Effector memory CD8-positive, alpha-beta T cell (primary cell): Measurements from ENCODE around the gene MT1X.
"Not testable (repeated sequence)": the region's sequence is repeated elsewhere in the genome, so short reads cannot be mapped to it uniquely, and the experiment has no call there.

Source experiments
- ATAC-seq: fragments of 150-1000 bp; cut with Tn5 transposase; replicated peaks from 2 replicates; pipeline ENCODE4 v1.10.0; 2021; ENCODE audit warnings: mild to moderate bottlenecking, moderate library complexity
- DNase-seq, 3 experiments: peaks; one replicate each; pipeline ENCODE4 v3.0.0; 2021
- H3K27ac Mint-ChIP-seq, 2 donors: one replicate each; pipeline ENCODE4 v1.8.0; 2022; ENCODE audit warnings: mild to moderate bottlenecking in 2 of 2, mixed read lengths in 2 of 2, moderate library complexity in 2 of 2
- H3K27me3 Mint-ChIP-seq, 2 donors: one replicate each; pipeline ENCODE4 v1.8.0; 2022; ENCODE audit warnings: mixed read lengths in 2 of 2
- H3K36me3 Mint-ChIP-seq: one replicate; pipeline ENCODE4 v1.8.0; 2022; ENCODE audit warnings: mild to moderate bottlenecking, moderate library complexity, mixed read lengths; ENCODE audit not compliant: insufficient read depth
- H3K4me1 Mint-ChIP-seq, 2 donors: one replicate each; pipeline ENCODE4 v1.8.0; 2022; ENCODE audit warnings: low read depth in 2 of 2, mixed read lengths in 2 of 2
- H3K4me3 Mint-ChIP-seq, 2 donors: one replicate each; pipeline ENCODE4 v1.8.0; 2022; ENCODE audit warnings: mild to moderate bottlenecking in 2 of 2, mixed read lengths in 2 of 2, moderate library complexity in 2 of 2
- H3K9me3 Mint-ChIP-seq, 2 donors: one replicate each; pipeline ENCODE4 v1.8.0; 2022; ENCODE audit warnings: mixed read lengths in 2 of 2

Gene MT1X

GRCh38 chr16:56664506-56664905 is 17.8 kb upstream of the MT1X start:
- Mint-ChIP-seq H3K27ac (no peak overlapping the region), H3K4me3 (no peak overlapping the region), H3K27me3 (peaks cover 27 to 70% of the 10 kb centered on the region in 2 donors), H3K36me3 (no peaks in the 10 kb centered on the region), H3K9me3 (no peaks in the 10 kb centered on the region), H3K4me1 (peaks cover 21 to 23% of the 10 kb centered on the region in 2 donors)
- DNase-seq = no peak
- no peak for ATAC-seq

GRCh38 chr16:56665286-56666261 is 16.7 kb upstream of the MT1X start:
- ATAC-seq, H3K4me3 Mint-ChIP-seq, H3K9me3 Mint-ChIP-seq, H3K27ac Mint-ChIP-seq, DNase-seq, H3K36me3 Mint-ChIP-seq: not testable (repeated sequence)
- Mint-ChIP-seq H3K4me1 (peaks cover 24 to 26% of the 10 kb centered on the region in 2 donors), H3K27me3 (peaks cover 35 to 80% of the 10 kb centered on the region in 2 donors)

DNA sequence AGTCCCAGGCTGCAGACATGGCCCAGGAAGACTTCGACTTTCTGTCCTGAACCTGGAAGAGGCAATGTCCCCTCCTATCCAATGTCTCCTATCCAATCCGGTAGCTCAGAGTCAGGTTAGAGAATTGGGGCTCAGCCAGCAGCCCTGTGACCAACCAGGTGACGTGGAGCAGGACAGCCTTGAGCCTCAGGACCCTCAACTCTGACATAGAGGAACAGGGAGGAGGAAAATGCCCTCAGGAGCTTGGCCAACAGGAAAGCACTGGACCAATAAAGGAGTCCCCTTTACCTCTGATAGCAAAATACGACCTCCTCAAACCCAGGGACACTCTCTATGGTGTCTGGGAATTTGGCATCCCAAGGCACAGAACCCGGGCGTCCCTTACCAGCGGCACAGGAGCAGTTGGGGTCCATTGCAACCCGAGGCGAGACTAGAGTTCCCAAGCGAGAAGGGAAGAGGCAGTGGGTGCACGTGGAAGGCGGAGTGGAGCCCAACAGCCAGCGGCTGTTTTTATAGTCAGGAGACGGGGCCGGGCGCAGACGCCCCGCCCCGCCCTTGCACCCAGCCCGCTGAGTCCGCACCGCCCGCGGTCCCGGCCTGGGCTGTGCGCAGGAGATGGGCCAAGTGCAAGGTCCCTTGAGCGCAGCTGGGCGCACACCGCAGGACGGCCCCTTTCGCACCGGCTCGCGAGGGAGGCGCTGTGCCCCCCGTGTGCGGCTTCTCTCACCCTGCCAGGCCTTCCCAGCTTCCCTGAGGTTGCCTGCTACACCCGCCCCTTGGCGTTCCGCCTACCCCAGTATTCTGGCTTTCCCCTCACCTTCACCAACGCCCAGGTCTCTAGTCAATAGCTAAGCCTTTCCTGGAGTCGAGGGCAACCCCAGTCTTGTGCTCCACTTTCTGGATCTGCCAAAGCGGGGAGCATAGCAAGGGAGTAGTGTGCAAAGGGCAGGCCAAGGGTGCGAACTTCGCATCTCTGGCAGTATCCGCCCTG is 14.4 kb upstream of the MT1X start, which contains the start of gene MT1G:
Gene MT1G (minus strand): TSS at position 485 of the 991 bp plus-strand sequence. CDS start 72 bp downstream, at position 413.
- peaks cover 14 to 17% of the 10 kb centered on the region in 2 donors for H3K4me1 Mint-ChIP-seq
- no peaks in the 10 kb centered on the region for H3K36me3 Mint-ChIP-seq
- H3K9me3 Mint-ChIP-seq = no peaks in the 10 kb centered on the region
- peak; percentile 84 for ATAC-seq
- H3K27ac Mint-ChIP-seq = no peak within 1 kb of the TSS
- peaks cover 44 to 93% of the 10 kb centered on the region in 2 donors for H3K27me3 Mint-ChIP-seq
- peak in 1 of 3 experiments; percentile 23 for DNase-seq
- peak within 1 kb of the TSS in 1 of 2 donors; percentile 37 for H3K4me3 Mint-ChIP-seq

- H3K27ac Mint-ChIP-seq = no peak within 1 kb of the TSS
- H3K36me3 Mint-ChIP-seq = no peaks in the 10 kb centered on the region
- peaks cover 44 to 95% of the 10 kb centered on the region in 2 donors for H3K27me3 Mint-ChIP-seq
- no peak for DNase-seq
- no peak for ATAC-seq
- H3K4me1 Mint-ChIP-seq = peaks cover 10 to 13% of the 10 kb centered on the region in 2 donors
- peak within 1 kb of the TSS; percentile 21 to 45 for H3K4me3 Mint-ChIP-seq
- no peaks in the 10 kb centered on the region for H3K9me3 Mint-ChIP-seq
Measured at GRCh38 chr16:56669005-56669839, 13.0 kb upstream of the MT1X start, which contains the start of gene MT1H. Gene MT1H, plus strand, starts transcription at chr16:56669814. Its CDS starts 71 bp downstream, at chr16:56669885.

GRCh38 chr16:56669840-56670619 is 12.2 kb upstream of the MT1X start:
- no peak overlapping the region for H3K27ac Mint-ChIP-seq

DNA sequence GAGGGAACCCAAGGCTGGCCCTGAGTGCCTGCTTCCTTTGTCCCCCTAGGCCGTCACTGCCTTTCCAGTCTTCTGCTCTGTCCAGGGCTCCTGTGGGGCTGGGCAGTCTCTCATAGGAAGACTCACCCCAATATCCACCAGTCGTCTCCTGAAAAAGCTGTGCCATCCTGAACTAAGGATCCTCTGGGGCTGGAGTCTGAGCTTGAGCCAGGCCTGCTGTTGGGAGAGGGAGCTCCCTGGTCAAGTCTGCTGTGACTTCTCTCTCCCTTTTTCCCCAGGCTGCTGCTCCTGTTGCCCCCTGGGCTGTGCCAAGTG is 11.7 kb upstream of the MT1X start:
- DNase-seq (no peak), ATAC-seq (no peak)
- H3K27me3 Mint-ChIP-seq = peaks cover 52 to 95% of the 10 kb centered on the region in 2 donors
- no peaks in the 10 kb centered on the region for H3K9me3 Mint-ChIP-seq
- H3K36me3 Mint-ChIP-seq = no peaks in the 10 kb centered on the region
- no peak overlapping the region for H3K4me3 Mint-ChIP-seq
- no peak overlapping the region for H3K27ac Mint-ChIP-seq
- peaks cover 14 to 18% of the 10 kb centered on the region in 2 donors for H3K4me1 Mint-ChIP-seq

More at GRCh38 chr16:56669840-56670619, 12.2 kb upstream of the MT1X start:
- ATAC-seq (no peak), DNase-seq (no peak)
- Mint-ChIP-seq H3K4me1 (peaks cover 10 to 13% of the 10 kb centered on the region in 2 donors), H3K36me3 (no peaks in the 10 kb centered on the region), H3K9me3 (no peaks in the 10 kb centered on the region), H3K4me3 (peak overlapping the region; percentile 21 to 45), H3K27me3 (peaks cover 46 to 95% of the 10 kb centered on the region in 2 donors)

GRCh38 chr16:56671691-56672090 is 10.6 kb upstream of the MT1X start:
- H3K36me3 Mint-ChIP-seq, H3K9me3 Mint-ChIP-seq, ATAC-seq, H3K4me3 Mint-ChIP-seq, H3K27ac Mint-ChIP-seq, DNase-seq: not testable (repeated sequence)
- Mint-ChIP-seq H3K27me3 (peaks cover 50 to 98% of the 10 kb centered on the region in 2 donors), H3K4me1 (peaks cover 19 to 22% of the 10 kb centered on the region in 2 donors)

DNA sequence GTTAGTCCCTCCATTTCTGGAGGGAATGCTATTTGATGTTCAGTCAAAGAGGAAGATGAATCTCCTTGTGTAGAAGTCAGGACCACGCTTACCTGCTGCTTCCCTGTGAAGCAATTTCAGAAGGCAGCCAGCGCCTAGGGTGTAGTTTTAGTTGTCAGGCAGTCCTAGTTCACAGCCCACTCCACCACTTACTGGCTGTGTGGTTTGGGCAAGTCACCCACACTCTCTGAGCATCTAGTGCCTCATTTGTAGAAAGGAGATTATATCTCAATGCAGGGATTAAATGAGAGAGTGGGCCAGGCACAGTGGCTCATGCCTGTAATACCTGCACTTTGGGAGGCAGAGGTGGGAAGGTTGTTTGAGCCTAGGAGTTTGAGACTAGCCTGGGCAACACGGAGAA is 10.1 kb upstream of the MT1X start:
- H3K36me3 Mint-ChIP-seq, H3K27ac Mint-ChIP-seq, H3K9me3 Mint-ChIP-seq, H3K4me3 Mint-ChIP-seq, ATAC-seq, DNase-seq: not testable (repeated sequence)
- H3K27me3 Mint-ChIP-seq = peaks cover 50 to 96% of the 10 kb centered on the region in 2 donors
- H3K4me1 Mint-ChIP-seq = peaks cover 19 to 22% of the 10 kb centered on the region in 2 donors

DNA sequence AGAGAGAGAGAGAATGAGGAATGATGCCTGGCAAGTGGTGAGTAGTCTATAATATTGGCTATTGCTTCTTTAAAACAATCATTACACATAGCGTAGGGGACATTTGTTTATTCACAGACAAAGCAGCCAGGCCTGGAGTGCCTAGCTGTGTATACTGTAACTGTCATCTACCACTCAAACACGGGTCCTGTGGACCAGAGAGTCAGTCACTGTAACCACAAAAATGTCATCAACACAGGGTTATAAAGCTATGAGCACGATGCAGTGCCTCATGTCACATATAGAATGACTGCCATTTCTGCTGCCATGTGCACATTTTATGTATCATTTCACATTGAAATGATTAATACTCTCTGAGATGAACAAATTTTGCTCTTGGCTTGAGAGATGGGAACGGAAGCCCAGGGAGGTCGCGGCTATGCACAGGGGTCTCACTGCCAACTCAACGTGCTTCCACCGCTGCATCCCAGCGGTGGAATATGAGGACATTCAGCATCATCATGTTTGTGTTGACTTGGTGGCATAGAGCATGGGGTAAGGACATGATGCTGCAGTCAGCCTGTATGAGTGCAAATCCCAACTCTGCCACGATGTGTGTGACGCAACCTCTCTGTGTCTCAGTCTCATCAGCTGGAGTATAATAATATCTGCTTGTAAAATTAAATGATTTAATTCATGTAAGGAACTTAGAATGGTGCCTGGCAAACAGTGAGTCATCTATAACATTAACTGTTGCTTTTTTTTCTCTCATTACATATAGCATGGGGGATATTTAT is 9.3 kb upstream of the MT1X start:
- H3K4me1 Mint-ChIP-seq = peaks cover 19 to 22% of the 10 kb centered on the region in 2 donors
- no peaks in the 10 kb centered on the region for H3K9me3 Mint-ChIP-seq
- H3K27ac Mint-ChIP-seq = no peak overlapping the region
- H3K4me3 Mint-ChIP-seq = no peak overlapping the region
- H3K36me3 Mint-ChIP-seq = no peaks in the 10 kb centered on the region
- no peak for DNase-seq
- H3K27me3 Mint-ChIP-seq = peaks cover 42 to 88% of the 10 kb centered on the region in 2 donors
- no peak for ATAC-seq

DNA sequence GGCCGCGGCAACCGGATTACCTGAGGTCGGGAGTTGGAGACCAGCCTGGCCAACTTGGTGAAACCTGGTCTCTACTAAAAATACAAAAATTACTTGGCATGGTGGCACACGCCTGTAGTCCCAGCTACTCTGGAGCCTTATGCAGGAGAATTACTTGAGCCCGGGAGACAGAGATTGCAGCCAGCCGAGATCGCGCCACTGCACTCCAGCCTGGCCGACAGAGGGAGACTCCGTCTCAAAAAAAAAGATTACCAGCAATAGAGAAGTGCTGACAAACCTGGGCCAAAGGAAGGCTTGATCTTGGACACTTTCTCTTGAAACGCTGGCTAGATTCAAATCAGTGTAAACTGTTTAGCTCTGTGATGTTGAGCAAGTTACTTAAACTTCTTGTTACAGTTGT is 8.3 kb upstream of the MT1X start:
- no peak overlapping the region for H3K27ac Mint-ChIP-seq
- ATAC-seq (no peak), DNase-seq (no peak)
- no peak overlapping the region for H3K4me3 Mint-ChIP-seq
- H3K9me3 Mint-ChIP-seq = no peaks in the 10 kb centered on the region
- H3K4me1 Mint-ChIP-seq = peaks cover 12 to 15% of the 10 kb centered on the region in 2 donors
- no peaks in the 10 kb centered on the region for H3K36me3 Mint-ChIP-seq
- peaks cover 32 to 78% of the 10 kb centered on the region in 2 donors for H3K27me3 Mint-ChIP-seq

GRCh38 chr16:56674570-56674969 is 7.7 kb upstream of the MT1X start:
- not testable (repeated sequence) for H3K36me3 Mint-ChIP-seq, DNase-seq, ATAC-seq, H3K9me3 Mint-ChIP-seq, H3K4me3 Mint-ChIP-seq, H3K27ac Mint-ChIP-seq
- Mint-ChIP-seq H3K27me3 (peaks cover 26 to 72% of the 10 kb centered on the region in 2 donors), H3K4me1 (peaks cover 12 to 13% of the 10 kb centered on the region in 2 donors)
